WTC11 (cell line): ENCODE measurements around the gene PTPN21. TPM values are rescaled to one million over a fixed set of nuclear protein-coding genes. Genes with fewer than 3 reads are reported as not detected.
A peak's percentile ranks its signal among the peaks of the same experiment; 100 is the strongest.

Experiments
- ATAC-seq: fragments of 200-7000 bp; cut with Tn5 transposase; 2 replicates; pipeline ENCODE4 v1.10.0; 2021; ENCODE audit warnings: mild to moderate bottlenecking, moderate library complexity
- CTCF ChIA-PET: fragments of 300-600 bp; sonication (Branson Sonifier 250); formaldehyde crosslinking; loops from one replicate; lab custom pipeline; 2021; ENCODE audit warnings: antibody characterized with exemption; lab: Charles Lee
- POLR2A ChIA-PET: fragments of 350-600 bp; sonication (Branson Sonifier 250); formaldehyde crosslinking; loops from one replicate; lab custom pipeline; 2021; ENCODE audit warnings: antibody characterized with exemption; lab: Charles Lee
- DNase-seq: peaks from one replicate; pipeline ENCODE4 v3.0.0; 2021; ENCODE audit warnings: low spot score
- H3K27ac Mint-ChIP-seq: 2 replicates; pipeline ENCODE4 v1.8.0; 2021; ENCODE audit warnings: mixed read lengths
- H3K27me3 Mint-ChIP-seq: 2 replicates; pipeline ENCODE4 v1.8.0; 2021; ENCODE audit warnings: low read depth, mild to moderate bottlenecking, moderate library complexity, mixed read lengths
- H3K36me3 Mint-ChIP-seq: 2 replicates; pipeline ENCODE4 v1.8.0; 2021; ENCODE audit warnings: mixed read lengths
- H3K4me1 Mint-ChIP-seq: 2 replicates; pipeline ENCODE4 v1.8.0; 2022; ENCODE audit warnings: mixed read lengths
- H3K4me3 Mint-ChIP-seq: 2 replicates; pipeline ENCODE4 v1.8.0; 2021; ENCODE audit warnings: mild to moderate bottlenecking, moderate library complexity, mixed read lengths
- H3K9me3 Mint-ChIP-seq: 2 replicates; pipeline ENCODE4 v1.8.0; 2021; ENCODE audit warnings: mixed read lengths
- ATF1 ChIP-seq: sonication (generic); formaldehyde crosslinking; IDR thresholded peaks from 2 replicates; pipeline ENCODE4 v1.8.1; 2023; ENCODE audit warnings: mild to moderate bottlenecking, moderate library complexity, missing genetic modification reagents
- CBFB ChIP-seq: sonication (generic); formaldehyde crosslinking; IDR thresholded peaks from 2 replicates; pipeline ENCODE4 v1.8.1; 2022; ENCODE audit warnings: mild to moderate bottlenecking, low read depth, missing genetic modification reagents
- CREB1 ChIP-seq: sonication (generic); formaldehyde crosslinking; IDR thresholded peaks from 2 replicates; pipeline ENCODE4 v1.8.0; 2023; ENCODE audit warnings: mild to moderate bottlenecking, missing genetic modification reagents
- CREM ChIP-seq: sonication (generic); formaldehyde crosslinking; IDR thresholded peaks from 2 replicates; pipeline ENCODE4 v1.8.1; 2022; ENCODE audit warnings: mild to moderate bottlenecking, missing genetic modification reagents, moderate library complexity
- E2F5 ChIP-seq: sonication (generic); formaldehyde crosslinking; IDR thresholded peaks from 2 replicates; pipeline ENCODE4 v1.8.1; 2022; ENCODE audit warnings: mild to moderate bottlenecking, moderate library complexity, missing genetic modification reagents
- ERG ChIP-seq: fragments of 250-450 bp; sonication (Bioruptor Pico); IDR thresholded peaks from 2 replicates; pipeline ENCODE4 v1.8.0; 2021; ENCODE audit warnings: mild to moderate bottlenecking
- ETV6 ChIP-seq: sonication (generic); formaldehyde crosslinking; IDR thresholded peaks from 2 replicates; pipeline ENCODE4 v1.8.1; 2022; ENCODE audit warnings: mild to moderate bottlenecking, missing genetic modification reagents
- FOXP4 ChIP-seq: sonication (generic); formaldehyde crosslinking; IDR thresholded peaks from 2 replicates; pipeline ENCODE4 v1.8.0; 2022; ENCODE audit warnings: mild to moderate bottlenecking, missing genetic modification reagents
- GRHL2 ChIP-seq: fragments of 250-450 bp; sonication (Bioruptor Pico); IDR thresholded peaks from 2 replicates; pipeline ENCODE4 v1.8.0; 2022; ENCODE audit warnings: mild to moderate bottlenecking, moderate library complexity; ENCODE audit not compliant: insufficient replicate concordance, severe bottlenecking
- HMGXB4 ChIP-seq: sonication (generic); formaldehyde crosslinking; IDR thresholded peaks from 2 replicates; pipeline ENCODE4 v1.8.1; 2023; ENCODE audit warnings: mild to moderate bottlenecking, moderate library complexity, missing genetic modification reagents
- NFATC4 ChIP-seq: fragments of 250-450 bp; sonication (Bioruptor Pico); IDR thresholded peaks from 2 replicates; pipeline ENCODE4 v1.9.0; 2021; ENCODE audit warnings: mild to moderate bottlenecking
- NFE2L1 ChIP-seq: sonication (generic); formaldehyde crosslinking; IDR thresholded peaks from 2 replicates; pipeline ENCODE4 v1.8.1; 2023; ENCODE audit warnings: missing genetic modification reagents
- NR1H2 ChIP-seq: sonication (generic); formaldehyde crosslinking; IDR thresholded peaks from 2 replicates; pipeline ENCODE4 v1.9.0; 2021; ENCODE audit warnings: mild to moderate bottlenecking, moderate library complexity, missing genetic modification reagents
- PRRX2 ChIP-seq: fragments of 250-450 bp; sonication (Bioruptor Pico); IDR thresholded peaks from 2 replicates; pipeline ENCODE4 v1.8.0; 2021; ENCODE audit warnings: mild to moderate bottlenecking
- RORB ChIP-seq: fragments of 250-450 bp; sonication (Bioruptor Pico); IDR thresholded peaks from 2 replicates; pipeline ENCODE4 v1.9.0; 2021; ENCODE audit warnings: mild to moderate bottlenecking
- SMAD4 ChIP-seq: sonication (generic); formaldehyde crosslinking; IDR thresholded peaks from 2 replicates; pipeline ENCODE4 v1.8.0; 2022; ENCODE audit warnings: mild to moderate bottlenecking, missing genetic modification reagents
- SOX15 ChIP-seq: fragments of 250-450 bp; sonication (Bioruptor Pico); IDR thresholded peaks from 2 replicates; pipeline ENCODE4 v1.9.0; 2021; ENCODE audit warnings: mild to moderate bottlenecking
- TP53 ChIP-seq: sonication (generic); formaldehyde crosslinking; IDR thresholded peaks from 2 replicates; pipeline ENCODE4 v1.8.1; 2023; ENCODE audit warnings: mild to moderate bottlenecking, missing genetic modification reagents
- USF1 ChIP-seq: sonication (generic); formaldehyde crosslinking; IDR thresholded peaks from 2 replicates; pipeline ENCODE4 v1.8.0; 2022; ENCODE audit warnings: mild to moderate bottlenecking, missing genetic modification reagents
- ZNF121 ChIP-seq: sonication (generic); formaldehyde crosslinking; IDR thresholded peaks from 2 replicates; pipeline ENCODE4 v1.8.0; 2023; ENCODE audit warnings: missing genetic modification reagents
- ZNF219 ChIP-seq: sonication (generic); formaldehyde crosslinking; IDR thresholded peaks from 2 replicates; pipeline ENCODE4 v1.8.0; 2023; ENCODE audit warnings: missing genetic modification reagents, mild to moderate bottlenecking, borderline replicate concordance
- ZNF263 ChIP-seq: sonication (generic); formaldehyde crosslinking; IDR thresholded peaks from 2 replicates; pipeline ENCODE4 v1.8.1; 2022; ENCODE audit warnings: low read depth, mild to moderate bottlenecking, moderate library complexity, missing genetic modification reagents
- ZNF317 ChIP-seq: sonication (generic); formaldehyde crosslinking; IDR thresholded peaks from 2 replicates; pipeline ENCODE4 v1.8.1; 2023; ENCODE audit warnings: low read depth, mild to moderate bottlenecking, moderate library complexity, missing genetic modification reagents, borderline replicate concordance
- ZNF512 ChIP-seq: sonication (generic); formaldehyde crosslinking; IDR thresholded peaks from 2 replicates; pipeline ENCODE4 v1.8.1; 2022; ENCODE audit warnings: missing genetic modification reagents, borderline replicate concordance
- ZNF671 ChIP-seq: fragments of 250-450 bp; sonication (Bioruptor Pico); IDR thresholded peaks from 2 replicates; pipeline ENCODE4 v1.8.0; 2021; ENCODE audit warnings: mild to moderate bottlenecking
- total RNA-seq: library from RNA; stranded (reverse); gene quantifications from 3 replicates; pipeline ENCODE4 v1.2.3, GENCODE V29; 2021

The PTPN21 gene
- total RNA-seq, 1 experiment from 2014 or later: 7.5 TPM

- ATAC-seq (no peak), DNase-seq (no peak)
- CTCF ChIA-PET: no interaction called here
- Mint-ChIP-seq H3K27me3 (no peaks in the 10 kb centered on the region; the same call in 1 of the 2 replicates), H3K27ac (0 out of 2 replicates have a peak overlapping the region, but pooled peaks have one; percentile 27), H3K9me3 (no peaks in the 10 kb centered on the region), H3K4me3 (no peak overlapping the region), H3K4me1 (peaks cover 17% of the 10 kb centered on the region), H3K36me3 (peaks cover 29% of the 10 kb centered on the region)
- TF ChIP-seq CBFB (CRISPR knock-in tag) (no peak), ERG (no peak), FOXP4 (CRISPR knock-in tag) (no peak), ETV6 (CRISPR knock-in tag) (no peak), ATF1 (CRISPR knock-in tag) (no peak), NR1H2 (CRISPR knock-in tag) (no peak), SOX15 (no peak), NFATC4 (CRISPR knock-in tag) (no peak)
- POLR2A ChIA-PET: no interaction called here
Observed at GRCh38 chr14:88565427-88565826, 10.6 kb upstream of the PTPN21 start.

GRCh38 chr14:88563845-88564244 is 9.0 kb upstream of the PTPN21 start:
- POLR2A ChIA-PET: interaction anchor here (0.7 kb wide), 1 partner anchor 12 kb away, joined by 3 read pairs; no protein-coding TSS in a partner anchor
- H3K36me3 Mint-ChIP-seq: peaks cover 13% of the 10 kb centered on the region
- ATAC-seq: no peak

GRCh38 chr14:88562831-88563686 is 8.3 kb upstream of the PTPN21 start, which contains the start of gene ZC3H14:
TSS of gene ZC3H14 (plus strand) at chr14:88563037. CDS start at chr14:88563134, 97 bp downstream.
- CTCF ChIA-PET: no interaction called here
- Mint-ChIP-seq H3K27ac (peak within 1 kb of the TSS; percentile 98), H3K4me3 (peak within 1 kb of the TSS; percentile 93), H3K9me3 (no peaks in the 10 kb centered on the region), H3K27me3 (no peaks in the 10 kb centered on the region; the same call in 1 of the 2 replicates), H3K4me1 (peaks cover 17% of the 10 kb centered on the region), H3K36me3 (peaks cover 6% of the 10 kb centered on the region)
- ATAC-seq: peak; percentile 93
- POLR2A ChIA-PET: interaction anchor here (0.7 kb wide), 1 partner anchor 12 kb away, joined by 3 read pairs; no protein-coding TSS in a partner anchor
- peak; percentile 87 for DNase-seq
- TF ChIP-seq NFE2L1 (CRISPR knock-in tag) (no peak), SMAD4 (no peak), PRRX2 (CRISPR knock-in tag) (no peak), HMGXB4 (CRISPR knock-in tag) (peak; percentile 99), USF1 (CRISPR knock-in tag) (0 out of 2 replicates have a peak, but pooled peaks have one; percentile 17), ZNF263 (CRISPR knock-in tag) (no peak), ZNF512 (CRISPR knock-in tag) (no peak), ZNF317 (peak; percentile 35; the same call in 1 of the 2 replicates), TP53 (CRISPR knock-in tag) (peak; percentile 81; the same call in 1 of the 2 replicates), CREB1 (CRISPR knock-in tag) (no peak), RORB (CRISPR knock-in tag) (no peak), ZNF219 (CRISPR knock-in tag) (no peak), E2F5 (peak; percentile 96), ZNF671 (CRISPR knock-in tag) (no peak)

More at GRCh38 chr14:88563845-88564244, 9.0 kb upstream of the PTPN21 start:
- Mint-ChIP-seq H3K4me1 (peaks cover 17% of the 10 kb centered on the region), H3K27me3 (no peaks in the 10 kb centered on the region; the same call in 1 of the 2 replicates), H3K4me3 (peak overlapping the region; percentile 93), H3K27ac (peak overlapping the region; percentile 47), H3K9me3 (no peaks in the 10 kb centered on the region)
- TF ChIP-seq CBFB (CRISPR knock-in tag) (no peak), ZNF121 (no peak), CREM (CRISPR knock-in tag) (no peak), GRHL2 (CRISPR knock-in tag) (no peak)
- CTCF ChIA-PET: no interaction called here
- no peak for DNase-seq
